ENCODE measurements around the gene MICU2. TPM values are rescaled to one million over a fixed set of nuclear protein-coding genes. Genes with fewer than 3 reads are reported as not detected.

The MICU2 gene
- total and polyA plus RNA-seq, 10 of the 15 experiments (the other 5 are each of a cell fraction or from before 2014, with no cell fraction given), result 17.7 to 56.6 (median 43.8) TPM

GRCh38 chr13:21594715-21595545 is 9.0 kb downstream of the MICU2 start:
- in situ Hi-C loops (cut with MboI) (no loop called here), intact Hi-C loops (cut with micrococcal nuclease; ENCODE audit: unreplicated experiment) (no loop called here)
- H3K4me3 ChIP-seq, result peak overlapping the region; percentile 8; the same call in 1 of the 2 replicates
- no peaks in the 10 kb centered on the region for H3K27me3 ChIP-seq (replicated peaks in 1 of 2; ENCODE audit: control insufficient read depth in 2 of 2, insufficient read depth in 2 of 2, low read length in 1 of 2)
- H3K4me1 ChIP-seq (ENCODE audit: control insufficient read depth, insufficient read depth, low read length), result peaks cover 15% of the 10 kb centered on the region
- no peaks in the 10 kb centered on the region for H3K36me3 ChIP-seq (ENCODE audit: control insufficient read depth in 2 of 2, insufficient read depth in 2 of 2, low read length in 1 of 2)
- H4K20me1 ChIP-seq (ENCODE audit: control insufficient read depth, insufficient read depth), result no peaks in the 10 kb centered on the region
- no peak overlapping the region for H2AFZ ChIP-seq (ENCODE audit: control insufficient read depth, low read depth, low read length)
- no TSS peak for BruUV-seq (replicated peaks)
- DNase-seq (ENCODE audit: low read depth, low spot score), result no peak
- ChIA-PET SMC1A (ENCODE audit: uncharacterized antibody, unreplicated experiment) (interaction anchor here (1.1 to 1.7 kb wide), 3 partner anchors 10 to 22 kb away, joined by 3 to 10 read pairs (median 5); partner anchors contain the start of gene MICU2), CTCF (interaction anchor here (1.1 to 1.9 kb wide), 3 partner anchors 10 to 43 kb away, joined by 4 to 5 read pairs (median 5); partner anchors contain the start of gene MICU2), RAD21 (ENCODE audit: unreplicated experiment) (interaction anchor here (1.1 kb wide), 1 partner anchor 9 kb away, joined by 5 read pairs; the partner anchor contains the start of gene MICU2), POLR2A (interaction anchor here (0.7 to 1.7 kb wide), 2 partner anchors 9 to 10 kb away, joined by 3 to 5 read pairs; partner anchors contain the start of gene MICU2)
- H3K4me2 ChIP-seq (ENCODE audit: control insufficient read depth, insufficient read depth), result peak overlapping the region; percentile 88
- peaks cover 18% of the 10 kb centered on the region for H3K79me2 ChIP-seq (ENCODE audit: control insufficient read depth, insufficient read depth, low read length)
- ATAC-seq, result peak; percentile 77
- no peak for FAIRE-seq
- H3K27ac ChIP-seq (ENCODE audit: control insufficient read depth, insufficient read depth), result peak overlapping the region; percentile 76
- TF ChIP-seq E2F8 (IDR thresholded peaks at IDR 0.05; ENCODE audit: low read depth, partially characterized antibody) (no peak), YY1 (IDR thresholded peaks at IDR 0.05; ENCODE audit: low read depth, low read length) (no peak), IKZF1 (conservative IDR thresholded peaks at IDR 0.05) (no peak), PAX5 (IDR thresholded peaks at IDR 0.05; ENCODE audit: borderline replicate concordance, low read depth, low read length) (no peak), RAD51 (IDR thresholded peaks at IDR 0.05) (no peak), HCFC1 (IDR thresholded peaks at IDR 0.05; ENCODE audit: low read length) (no peak), CHD1 (IDR thresholded peaks at IDR 0.05; ENCODE audit: low read depth, low read length) (no peak), TAF1 (IDR thresholded peaks at IDR 0.05; ENCODE audit: borderline replicate concordance, low read depth, low read length) (no peak), KDM1A (IDR thresholded peaks at IDR 0.05; ENCODE audit: borderline replicate concordance) (no peak), ZNF217 (IDR thresholded peaks at IDR 0.05) (no peak), ZBTB33 (IDR thresholded peaks at IDR 0.05) (no peak), CREM (IDR thresholded peaks at IDR 0.05; ENCODE audit: low read depth) (no peak), ELK1 (IDR thresholded peaks at IDR 0.05; ENCODE audit: low read depth, low read length) (no peak), PBX3 (IDR thresholded peaks at IDR 0.05; ENCODE audit: insufficient replicate concordance, low read depth, low read length) (no peak)
- WGBS (ENCODE audit: insufficient coverage, insufficient replicate concordance, low lambda C conversion rate, missing lambda C conversion rate), result 0% methylated on average over 2 of the region's 3 CpGs
- H3K9ac ChIP-seq (ENCODE audit: control insufficient read depth, insufficient read depth, low read length), result no peak overlapping the region
- no peaks in the 10 kb centered on the region; the same call in 2 of the 3 replicates for H3K9me3 ChIP-seq (replicated peaks; ENCODE audit: control insufficient read depth, insufficient read depth, low read length)

Measured in GM12878 (cell line).